Naive B cell (primary cell): ENCODE results near the gene VRK2. TPM values are rescaled to one million over a fixed set of nuclear protein-coding genes. Genes with fewer than 3 reads are reported as not detected.
"Not testable (repeated sequence)": the region's sequence is repeated elsewhere in the genome, so short reads cannot be mapped to it uniquely, and the experiment has no call there.

Experiments used
- ATAC-seq, 2 donors: fragments of 150-1000 bp; cut with Tn5 transposase; 2 replicates each; pipeline ENCODE4 v1.10.0; 2021; ENCODE audit warnings: low read depth in 2 of 2, mild to moderate bottlenecking in 2 of 2, moderate library complexity in 2 of 2
- DNase-seq: peaks from one replicate; pipeline ENCODE4 v3.0.0; 2022
- H3K27ac Mint-ChIP-seq, 6 donors: one replicate each; pipeline ENCODE4 v1.8.0; 2020 to 2022; ENCODE audit warnings: mild to moderate bottlenecking in 6 of 6, mixed read lengths in 6 of 6, moderate library complexity in 5 of 6, inconsistent platforms in 2 of 6
- H3K27me3 Mint-ChIP-seq, 3 donors: one replicate each; pipeline ENCODE4 v1.8.0; 2021 to 2022; ENCODE audit warnings: mixed read lengths in 3 of 3, mild to moderate bottlenecking in 1 of 3
- H3K36me3 Mint-ChIP-seq, 2 donors: one replicate each; pipeline ENCODE4 v1.8.0; 2020 to 2022; ENCODE audit warnings: mixed read lengths in 2 of 2, inconsistent platforms in 1 of 2, mild to moderate bottlenecking in 1 of 2
- H3K4me1 Mint-ChIP-seq, 3 donors: one replicate each; pipeline ENCODE4 v1.8.0; 2020 to 2022; ENCODE audit warnings: mixed read lengths in 3 of 3, inconsistent platforms in 1 of 3, mild to moderate bottlenecking in 1 of 3, moderate library complexity in 1 of 3
- H3K4me3 Mint-ChIP-seq, 8 donors: one replicate each; pipeline ENCODE4 v1.8.0; 2020 to 2022; ENCODE audit warnings: mild to moderate bottlenecking in 8 of 8, mixed read lengths in 8 of 8, moderate library complexity in 8 of 8, inconsistent platforms in 2 of 8
- H3K9me3 Mint-ChIP-seq, 7 donors: one replicate each; pipeline ENCODE4 v1.8.0; 2020 to 2022; ENCODE audit warnings: mixed read lengths in 7 of 7, mild to moderate bottlenecking in 5 of 7, inconsistent platforms in 2 of 7, moderate library complexity in 1 of 7
- polyA plus RNA-seq, 6 donors: library from polyadenylated mRNA; unstranded; fragments of 300-500 nt; fragmentation: Illumina TruSeq; gene quantifications; one replicate each; pipeline ENCODE4 v1.2.3, GENCODE V29; 2021; ENCODE audit warnings: low read depth in 6 of 6

VRK2 gene
- polyA plus RNA-seq, 6 donors from 2014 or later: 34.3 to 47.0 (median 41.2) TPM

DNA sequence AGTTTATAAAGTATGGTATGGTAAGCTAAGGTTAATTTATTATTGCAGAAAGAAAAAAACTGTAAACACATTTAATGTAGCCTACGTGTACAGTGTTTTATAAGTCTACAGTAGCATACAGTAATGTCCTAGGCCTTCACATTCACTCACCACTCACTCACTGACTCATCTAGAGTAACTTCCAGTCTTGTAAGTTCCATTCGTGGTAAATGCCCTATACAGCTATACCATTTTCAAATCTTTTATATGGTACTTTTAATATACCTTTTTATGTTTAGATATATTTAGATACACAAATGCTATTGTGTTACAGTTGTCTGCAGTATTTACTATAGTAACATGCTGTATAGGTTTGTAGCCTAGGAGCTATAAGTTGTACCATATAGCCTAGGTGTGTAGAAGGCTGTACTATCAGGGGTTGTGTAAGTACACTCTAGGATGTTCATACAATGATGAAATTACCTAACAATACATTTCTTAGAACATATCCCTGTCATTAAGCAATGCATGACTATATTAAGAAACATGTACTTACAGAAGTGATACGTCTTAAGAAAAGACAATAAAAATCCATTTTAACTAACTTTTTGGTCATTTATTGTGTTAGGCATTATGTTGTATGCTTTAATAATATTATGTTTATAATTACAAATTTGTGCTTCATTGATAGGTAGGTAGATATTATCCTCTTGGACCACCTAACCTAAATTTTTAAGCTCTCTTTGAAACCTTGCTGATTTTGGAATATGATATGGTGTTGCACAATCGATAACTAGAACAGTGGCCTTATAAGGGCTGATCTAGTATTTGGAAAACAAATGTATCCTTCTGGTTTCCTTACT lies 51.9 kb downstream of the VRK2 start:
- ATAC-seq: no peak
- Mint-ChIP-seq H3K27ac (no peak overlapping the region), H3K9me3 (peaks cover 0 to 16% (median 3%) of the 10 kb centered on the region in 7 donors)

DNA sequence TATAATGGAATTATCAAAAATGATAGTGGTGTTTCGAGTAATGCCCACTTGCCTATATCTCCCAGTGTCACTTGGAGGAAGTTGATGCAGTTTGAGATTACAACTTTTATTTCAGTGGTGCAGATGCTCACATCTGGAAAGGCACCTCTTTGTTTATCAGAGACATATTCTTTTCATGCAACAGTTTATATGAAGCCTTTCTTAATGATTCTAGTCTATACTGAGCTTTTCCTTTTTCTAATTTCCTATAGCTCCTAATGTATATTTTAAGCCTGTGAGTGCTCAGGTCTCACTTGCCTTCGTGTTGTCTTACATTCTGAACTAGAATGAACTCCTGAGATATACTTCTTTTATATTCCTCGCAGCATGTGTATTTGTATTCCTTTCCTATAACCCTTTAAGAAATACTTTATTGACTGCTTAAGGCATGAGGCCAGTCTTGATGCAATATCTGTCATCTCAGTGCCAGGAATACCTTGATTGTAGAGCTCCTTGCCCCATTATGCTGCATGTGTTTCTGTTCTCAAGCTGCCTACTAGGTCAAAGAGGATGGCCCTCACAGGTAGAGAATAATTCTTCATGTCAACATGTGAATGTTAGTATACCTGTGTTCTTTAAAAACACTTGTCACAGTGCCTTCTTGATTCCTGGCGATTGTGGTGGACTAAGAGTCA lies 52.6 kb downstream of the VRK2 start:
- DNase-seq (no peak), ATAC-seq (no peak)
- Mint-ChIP-seq H3K27me3 (no peaks in the 10 kb centered on the region), H3K4me3 (no peak overlapping the region), H3K36me3 (peaks cover 18 to 36% of the 10 kb centered on the region in 2 donors), H3K4me1 (peaks cover 0 to 10% (median 2%) of the 10 kb centered on the region in 3 donors), H3K9me3 (peaks cover 0 to 15% (median 3%) of the 10 kb centered on the region in 7 donors), H3K27ac (no peak overlapping the region)

More for the DNA sequence above, 51.9 kb downstream of the VRK2 start:
- DNase-seq: no peak
- peaks cover 16 to 35% of the 10 kb centered on the region in 2 donors for H3K36me3 Mint-ChIP-seq
- H3K27me3 Mint-ChIP-seq: no peaks in the 10 kb centered on the region
- H3K4me1 Mint-ChIP-seq: peaks cover 0 to 10% (median 5%) of the 10 kb centered on the region in 3 donors
- H3K4me3 Mint-ChIP-seq: no peak overlapping the region

DNA sequence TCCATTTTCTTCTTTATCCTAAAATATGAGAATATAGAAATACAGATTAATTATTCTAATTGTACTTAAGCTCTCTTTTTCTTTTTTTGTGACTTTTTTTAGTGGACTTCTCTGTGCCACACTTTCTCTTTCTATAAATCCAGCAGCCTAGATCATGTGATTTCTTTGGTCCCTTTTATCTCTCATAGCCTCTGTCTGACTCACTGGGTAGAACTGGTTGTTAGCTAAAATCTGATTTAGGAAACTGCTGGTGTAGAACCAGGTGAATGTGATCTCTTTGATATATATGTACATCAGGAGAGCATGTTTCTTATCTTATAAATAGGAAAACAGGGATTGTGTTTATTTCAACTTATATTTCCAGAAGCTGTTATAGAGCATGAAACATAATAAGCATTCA lies 54.9 kb downstream of the VRK2 start:
- peaks cover 18 to 24% of the 10 kb centered on the region in 2 donors for H3K36me3 Mint-ChIP-seq
- peaks cover 0 to 10% (median 0%) of the 10 kb centered on the region in 3 donors for H3K4me1 Mint-ChIP-seq
- ATAC-seq: no peak
- DNase-seq: no peak
- H3K9me3 Mint-ChIP-seq: no peaks in the 10 kb centered on the region
- H3K27ac Mint-ChIP-seq: peak overlapping the region in 1 of 6 donors; percentile 5
- no peak overlapping the region for H3K4me3 Mint-ChIP-seq
- H3K27me3 Mint-ChIP-seq: no peaks in the 10 kb centered on the region

DNA sequence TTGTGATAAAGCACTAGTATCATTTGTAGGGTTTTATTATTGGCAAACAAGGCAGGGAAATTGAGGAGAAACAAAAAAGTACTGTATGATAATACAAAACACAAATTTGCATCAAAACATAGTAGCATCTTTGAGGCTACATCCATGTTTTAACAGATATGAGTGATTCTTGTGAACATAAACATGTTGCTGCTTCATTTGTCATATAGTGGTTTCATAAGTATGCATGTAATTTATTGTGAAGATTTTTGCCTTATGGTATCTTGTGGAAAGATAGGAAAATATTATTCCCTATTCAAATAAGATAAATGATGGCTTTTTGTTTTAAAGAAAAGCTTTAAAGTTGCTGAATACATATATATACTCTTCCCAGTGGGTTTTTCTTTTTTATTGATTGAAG lies 60.3 kb downstream of the VRK2 start:
- peaks cover 27 to 36% of the 10 kb centered on the region in 2 donors for H3K36me3 Mint-ChIP-seq
- no peaks in the 10 kb centered on the region for H3K27me3 Mint-ChIP-seq
- peaks cover 2 to 17% (median 9%) of the 10 kb centered on the region in 3 donors for H3K4me1 Mint-ChIP-seq
- peaks cover 0 to 8% (median 0%) of the 10 kb centered on the region in 7 donors for H3K9me3 Mint-ChIP-seq
- ATAC-seq (no peak), DNase-seq (no peak)
- no peak overlapping the region for H3K27ac Mint-ChIP-seq
- H3K4me3 Mint-ChIP-seq: no peak overlapping the region

DNA sequence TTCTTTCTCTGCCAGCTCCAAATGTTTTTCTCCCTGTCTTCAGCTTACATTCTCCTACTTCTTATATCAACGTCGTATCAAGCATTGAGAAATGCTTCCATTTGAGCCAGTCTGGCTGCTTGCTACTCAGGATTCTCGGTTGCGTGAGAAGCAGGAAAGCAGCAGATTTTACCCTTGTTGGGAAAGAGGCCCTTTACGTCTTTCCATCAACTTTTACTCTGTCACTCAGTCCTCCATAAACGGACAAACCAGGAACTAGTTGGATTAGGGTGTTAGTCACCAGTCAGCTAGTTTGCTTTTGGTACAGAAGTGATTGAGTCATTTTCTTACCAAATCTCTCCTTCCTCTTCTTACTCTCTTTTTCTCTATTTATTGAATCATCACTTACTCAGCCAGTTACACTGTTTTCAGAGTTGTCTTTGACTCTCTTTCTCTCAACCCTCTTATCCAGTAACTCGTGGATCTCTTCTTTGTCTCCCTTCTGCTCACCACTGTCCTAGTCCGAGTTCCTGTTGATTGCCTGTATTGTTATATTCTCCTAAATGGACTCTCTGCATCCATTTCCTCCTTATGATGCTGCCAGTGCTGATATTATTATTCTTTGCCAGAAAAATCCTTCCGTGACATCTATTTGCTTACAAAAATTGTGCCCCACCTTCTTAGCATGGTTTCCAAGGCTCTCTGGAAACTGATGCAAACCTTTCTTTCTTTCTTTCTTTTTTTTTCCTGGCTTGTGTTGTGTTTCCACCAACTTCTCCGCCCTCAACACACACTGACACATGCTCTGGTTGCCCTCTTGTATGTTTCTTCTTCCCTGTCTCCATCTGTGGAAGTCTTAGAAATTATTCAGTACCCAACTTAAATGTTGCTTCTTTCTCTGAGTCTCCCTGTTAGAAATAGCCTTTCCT lies 61.5 kb downstream of the VRK2 start:
- H3K36me3 Mint-ChIP-seq: peaks cover 20 to 31% of the 10 kb centered on the region in 2 donors
- ATAC-seq (no peak), DNase-seq (no peak)
- H3K4me1 Mint-ChIP-seq: peaks cover 2 to 20% (median 9%) of the 10 kb centered on the region in 3 donors
- H3K27me3 Mint-ChIP-seq: no peaks in the 10 kb centered on the region
- H3K4me3 Mint-ChIP-seq: no peak overlapping the region
- H3K9me3 Mint-ChIP-seq: peaks cover 0 to 8% (median 0%) of the 10 kb centered on the region in 7 donors
- H3K27ac Mint-ChIP-seq: peak overlapping the region in 2 of 6 donors; percentile 4 to 69

DNA sequence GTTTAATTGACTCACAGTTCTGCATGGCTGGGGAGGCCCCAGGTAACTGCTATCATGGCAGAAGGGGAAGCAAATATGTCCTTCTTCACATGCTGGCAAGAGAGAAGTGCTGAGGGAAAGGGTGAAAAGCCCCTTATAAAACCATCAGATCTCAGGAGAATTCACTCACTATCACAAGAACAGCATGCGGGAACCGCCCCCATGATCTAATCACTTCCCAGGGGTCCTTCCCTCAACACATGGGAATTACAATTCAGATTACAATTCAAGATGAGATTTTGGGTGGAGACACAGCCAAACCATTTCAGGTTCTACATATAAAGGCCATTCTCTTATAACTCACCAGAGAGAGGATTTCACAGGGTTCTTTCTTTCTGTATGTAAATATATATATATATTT lies 62.9 kb downstream of the VRK2 start:
- Mint-ChIP-seq H3K4me3 (no peak overlapping the region), H3K36me3 (peaks cover 15 to 34% of the 10 kb centered on the region in 2 donors), H3K4me1 (peaks cover 2 to 20% (median 19%) of the 10 kb centered on the region in 3 donors), H3K27me3 (no peaks in the 10 kb centered on the region), H3K9me3 (peaks cover 0 to 8% (median 0%) of the 10 kb centered on the region in 7 donors), H3K27ac (peak overlapping the region in 1 of 6 donors; percentile 61)
- DNase-seq (no peak), ATAC-seq (no peak)

DNA sequence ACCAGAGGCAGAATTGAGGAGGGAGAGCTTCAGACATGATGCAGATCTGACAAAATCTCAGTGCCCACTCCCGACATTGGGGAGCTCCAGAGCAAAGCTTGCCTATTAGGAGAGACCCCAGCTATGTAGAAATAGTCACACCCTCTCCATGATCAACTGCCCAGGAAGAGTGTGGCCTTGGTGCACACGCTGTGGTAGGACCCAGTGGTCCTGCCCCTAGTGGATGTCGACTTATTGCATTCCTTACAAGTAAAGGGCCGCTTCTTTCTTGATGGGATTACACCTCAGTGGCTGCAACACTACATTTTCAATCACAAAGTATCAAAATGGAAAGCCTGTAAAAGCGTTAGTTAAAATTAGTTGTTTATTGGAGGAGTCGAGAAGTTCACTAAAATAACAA lies 64.2 kb downstream of the VRK2 start:
- Mint-ChIP-seq H3K9me3 (peaks cover 0 to 10% (median 0%) of the 10 kb centered on the region in 7 donors), H3K36me3 (peaks cover 15 to 44% of the 10 kb centered on the region in 2 donors), H3K4me3 (peak overlapping the region in 1 of 8 donors; percentile 31), H3K27ac (no peak overlapping the region), H3K4me1 (peaks cover 2 to 22% (median 19%) of the 10 kb centered on the region in 3 donors), H3K27me3 (no peaks in the 10 kb centered on the region)
- no peak for ATAC-seq
- DNase-seq: no peak

DNA sequence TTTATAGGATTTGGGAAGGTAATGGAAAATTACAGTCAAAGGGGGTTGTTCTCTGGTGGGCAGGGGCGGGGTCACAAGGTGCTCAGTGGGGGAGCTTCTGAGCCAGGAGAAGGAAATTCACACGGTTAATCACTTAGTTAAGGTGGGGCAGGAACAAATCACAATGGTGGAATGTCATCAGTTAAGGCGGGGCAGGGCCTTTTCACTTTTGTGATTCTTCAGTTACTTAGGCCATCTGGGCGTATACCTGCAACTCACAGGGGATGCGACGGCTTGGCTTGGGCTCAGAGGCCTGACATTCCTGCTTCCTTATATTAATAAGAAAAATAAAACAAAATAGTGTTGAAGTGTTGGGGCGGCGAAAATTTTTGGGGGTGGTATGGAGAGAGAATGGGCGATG lies 67.0 kb downstream of the VRK2 start:
- peaks cover 12 to 51% of the 10 kb centered on the region in 2 donors for H3K36me3 Mint-ChIP-seq
- peak overlapping the region in 1 of 6 donors; percentile 50 for H3K27ac Mint-ChIP-seq
- not testable (repeated sequence) for H3K4me3 Mint-ChIP-seq

DNA sequence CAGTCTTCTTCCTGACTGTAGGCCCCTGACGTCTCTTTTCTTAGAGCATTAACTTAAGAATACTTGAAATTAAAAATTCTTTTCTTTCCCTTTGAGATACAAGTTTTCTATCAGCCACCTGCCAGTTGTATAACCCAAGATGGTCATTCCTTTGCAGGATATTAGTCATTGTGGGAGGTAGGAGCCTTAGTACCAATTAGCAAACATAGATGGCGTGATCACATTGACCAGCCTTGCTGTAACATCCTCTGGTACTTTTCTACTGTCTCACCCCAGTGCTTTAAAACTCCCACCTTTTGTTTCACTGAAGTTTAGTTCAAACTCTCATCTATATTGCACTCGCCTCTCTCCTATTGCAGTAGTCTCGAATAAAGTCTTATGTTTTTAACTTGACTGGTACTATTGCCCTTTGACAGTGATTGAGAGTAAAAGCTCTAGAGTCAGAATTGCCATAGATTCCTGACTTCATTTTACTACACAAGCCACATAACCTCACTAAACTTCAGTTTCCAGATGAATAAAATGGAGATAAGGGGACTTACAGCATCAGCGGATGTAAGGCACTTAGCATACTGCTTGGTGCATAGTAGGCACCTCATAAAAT lies 74.1 kb downstream of the VRK2 start:
- no peaks in the 10 kb centered on the region for H3K27me3 Mint-ChIP-seq
- peaks cover 31 to 40% of the 10 kb centered on the region in 2 donors for H3K36me3 Mint-ChIP-seq
- H3K27ac Mint-ChIP-seq: no peak overlapping the region
- DNase-seq (no peak), ATAC-seq (no peak)
- peaks cover 0 to 11% (median 7%) of the 10 kb centered on the region in 3 donors for H3K4me1 Mint-ChIP-seq
- H3K4me3 Mint-ChIP-seq: no peak overlapping the region
- H3K9me3 Mint-ChIP-seq: peaks cover 0 to 5% (median 0%) of the 10 kb centered on the region in 7 donors

More for the DNA sequence above, 67.0 kb downstream of the VRK2 start:
- not testable (repeated sequence) for H3K9me3 Mint-ChIP-seq, ATAC-seq, H3K27me3 Mint-ChIP-seq, DNase-seq
- peaks cover 7 to 19% (median 11%) of the 10 kb centered on the region in 3 donors for H3K4me1 Mint-ChIP-seq

DNA sequence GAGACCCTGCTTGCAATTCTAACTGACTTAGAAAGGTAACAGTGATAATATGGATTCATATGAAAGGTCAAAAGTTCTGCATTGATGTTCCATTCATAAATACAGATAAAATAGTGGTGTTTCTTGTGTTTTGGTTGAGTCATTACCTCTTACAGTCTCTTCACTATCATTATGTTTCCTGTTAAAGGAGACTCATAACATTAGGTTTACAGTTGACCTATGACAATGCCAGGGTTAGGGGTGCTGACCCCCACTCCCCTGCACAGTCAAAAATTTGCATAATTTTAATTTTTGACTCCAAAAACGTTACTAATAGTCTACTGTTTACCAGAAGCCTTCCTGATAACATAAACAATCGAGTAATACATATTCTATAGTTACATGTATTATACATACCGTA lies 75.4 kb downstream of the VRK2 start:
- peak overlapping the region in 2 of 6 donors; percentile 54 to 69 for H3K27ac Mint-ChIP-seq
- no peak for ATAC-seq
- no peak for DNase-seq
- H3K36me3 Mint-ChIP-seq: peaks cover 22 to 35% of the 10 kb centered on the region in 2 donors
- peaks cover 0 to 3% (median 0%) of the 10 kb centered on the region in 7 donors for H3K9me3 Mint-ChIP-seq
- peaks cover 0 to 5% (median 5%) of the 10 kb centered on the region in 3 donors for H3K4me1 Mint-ChIP-seq
- no peak overlapping the region for H3K4me3 Mint-ChIP-seq
- no peaks in the 10 kb centered on the region for H3K27me3 Mint-ChIP-seq

DNA sequence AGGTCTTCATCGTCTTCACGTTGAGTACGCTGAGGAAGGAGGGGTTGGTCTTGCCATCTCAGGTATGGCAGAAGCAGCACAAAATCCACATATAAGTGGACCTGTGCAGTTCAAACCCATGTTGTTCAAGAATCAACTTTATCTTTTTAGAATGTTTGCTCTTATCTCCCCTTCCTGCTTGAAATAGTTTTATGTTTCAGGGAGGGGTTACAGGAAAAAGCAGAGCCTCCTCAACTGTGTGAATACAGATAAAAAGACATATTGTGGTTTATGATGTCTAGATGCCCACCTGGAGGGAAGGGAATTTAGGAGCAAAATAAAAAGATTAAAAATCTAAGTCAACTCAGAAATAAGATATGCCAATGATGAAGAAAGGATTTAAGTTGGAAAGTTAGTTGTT lies 75.9 kb downstream of the VRK2 start:
- Mint-ChIP-seq H3K9me3 (peaks cover 0 to 3% (median 0%) of the 10 kb centered on the region in 7 donors), H3K4me3 (no peak overlapping the region), H3K27me3 (no peaks in the 10 kb centered on the region), H3K27ac (peak overlapping the region in 1 of 6 donors; percentile 64), H3K36me3 (peaks cover 17 to 34% of the 10 kb centered on the region in 2 donors), H3K4me1 (peaks cover 0 to 4% (median 3%) of the 10 kb centered on the region in 3 donors)
- no peak for ATAC-seq
- DNase-seq: no peak

DNA sequence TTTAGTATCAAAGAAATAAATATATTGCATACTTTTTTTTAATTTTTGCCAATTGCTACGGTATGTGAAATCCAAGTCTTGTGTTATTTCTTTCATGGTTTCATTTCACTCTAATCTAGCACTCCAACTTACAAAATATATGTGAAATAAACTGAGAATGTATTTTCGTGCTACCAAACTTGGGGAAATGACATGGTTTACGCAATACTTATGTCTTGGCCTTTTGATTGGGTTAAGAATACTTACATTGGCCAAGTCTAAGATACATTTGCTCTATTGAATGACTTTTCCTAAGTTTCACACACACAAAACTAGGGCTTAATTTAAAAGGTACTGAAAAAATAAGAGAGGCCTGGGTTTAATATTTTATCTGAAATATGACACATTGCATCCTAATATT lies 80.5 kb downstream of the VRK2 start:
- ATAC-seq (no peak), DNase-seq (no peak)
- no peaks in the 10 kb centered on the region for H3K4me1 Mint-ChIP-seq
- H3K4me3 Mint-ChIP-seq: no peak overlapping the region
- no peak overlapping the region for H3K27ac Mint-ChIP-seq
- no peaks in the 10 kb centered on the region for H3K9me3 Mint-ChIP-seq
- peaks cover 8 to 22% of the 10 kb centered on the region in 2 donors for H3K36me3 Mint-ChIP-seq
- no peaks in the 10 kb centered on the region for H3K27me3 Mint-ChIP-seq
